Vagina (tissue), 2 donors: ENCODE data around the gene PLEKHA3. TPM values are rescaled to one million over a fixed set of nuclear protein-coding genes. Genes with fewer than 3 reads are reported as not detected.

Source experiments
- DNase-seq, 2 donors: peaks; one replicate each; pipeline ENCODE4 v3.0.0-alpha.2; 2017; ENCODE audit errors: extremely low spot score in 2 of 2
- H3K27ac ChIP-seq: fragments of 200-600 bp; sonication (generic); one replicate; pipeline ENCODE4 v1.5.1; 2019
- H3K27me3 ChIP-seq: fragments of 200-600 bp; sonication (generic); one replicate; pipeline ENCODE4 v1.5.1; 2019
- H3K36me3 ChIP-seq, 2 donors: fragments of 200-600 bp; sonication (generic); one replicate each; pipeline ENCODE4 v1.5.1; 2017 to 2019
- H3K4me1 ChIP-seq: fragments of 200-600 bp; sonication (generic); one replicate; pipeline ENCODE4 v1.5.1; 2019
- H3K4me3 ChIP-seq, 2 donors: fragments of 200-600 bp; sonication (generic); 1 replicate in 1 of 2; 2 replicates in 1 of 2; pipeline ENCODE4 v1.5.1; 2016 to 2019
- H3K9me3 ChIP-seq: fragments of 200-600 bp; sonication (generic); one replicate; pipeline ENCODE4 v1.5.1; 2019
- CTCF ChIP-seq, 3 experiments: fragments of 450-650 bp in 2 of 3; fragments of 200-600 bp in 1 of 3; sonication (generic) in 1 of 3; IDR thresholded peaks; one replicate each; pipeline ENCODE4 v1.5.1; 2017 to 2019; ENCODE audit warnings: antibody characterized with exemption in 3 of 3, mild to moderate bottlenecking in 2 of 3, moderate library complexity in 2 of 3
- POLR2A ChIP-seq, 2 donors: fragments of 450-650 bp; IDR thresholded peaks; one replicate each; pipeline ENCODE4 v1.6.1; 2017; ENCODE audit warnings: antibody characterized with exemption in 2 of 2, mild to moderate bottlenecking in 2 of 2, moderate library complexity in 2 of 2
- POLR2AphosphoS5 ChIP-seq, 2 donors: sonication (generic); formaldehyde crosslinking; IDR thresholded peaks; one replicate each; pipeline ENCODE4 v1.9.0; 2017; ENCODE audit warnings: antibody characterized with exemption in 2 of 2, mild to moderate bottlenecking in 2 of 2, low read depth in 1 of 2; ENCODE audit not compliant: insufficient read depth in 1 of 2
- intact Hi-C: fragments of 100-400 bp; cut with DNase I; formaldehyde crosslinking; loops from one replicate; pipeline ENCODE4 v1.15.1; 2023
- total RNA-seq: library from RNA; depleted of rRNA; stranded (reverse); fragments of >200 nt; gene quantifications from one replicate; pipeline ENCODE4 v1.2.3, GENCODE V29; 2016

Gene PLEKHA3
- total RNA-seq, 1 donor from 2014 or later, result 5.9 TPM

GRCh38 chr2:178526256-178526655, 46.0 kb downstream of the PLEKHA3 start:
- Histone ChIP-seq H3K27ac (no peak overlapping the region), H3K36me3 (peaks cover 0 to under 1% of the 10 kb centered on the region in 2 donors), H3K4me3 (no peak overlapping the region), H3K4me1 (peaks cover 13% of the 10 kb centered on the region), H3K27me3 (no peaks in the 10 kb centered on the region), H3K9me3 (no peaks in the 10 kb centered on the region)
- intact Hi-C loops, result no loop called here
- TF ChIP-seq POLR2A (IDR thresholded peaks at IDR 0.05), result no peak
- no peak for TF ChIP-seq POLR2AphosphoS5 (IDR thresholded peaks at IDR 0.05; ENCODE audit: insufficient read depth in 1 of 2, low read depth in 1 of 2)
- no peak for TF ChIP-seq CTCF (IDR thresholded peaks at IDR 0.05)
- DNase-seq, result no peak

GRCh38 chr2:178527592-178527991, 47.3 kb downstream of the PLEKHA3 start:
- Histone ChIP-seq H3K9me3 (no peaks in the 10 kb centered on the region), H3K27me3 (no peaks in the 10 kb centered on the region), H3K4me1 (peaks cover 13% of the 10 kb centered on the region), H3K36me3 (peaks cover 0 to 12% of the 10 kb centered on the region in 2 donors), H3K4me3 (no peak overlapping the region), H3K27ac (no peak overlapping the region)
- no peak for DNase-seq
- intact Hi-C loops, result no loop called here
- TF ChIP-seq POLR2AphosphoS5 (IDR thresholded peaks at IDR 0.05; ENCODE audit: insufficient read depth in 1 of 2, low read depth in 1 of 2) (no peak), POLR2A (IDR thresholded peaks at IDR 0.05) (no peak), CTCF (IDR thresholded peaks at IDR 0.05) (no peak)

GRCh38 chr2:178528647-178529046, 48.4 kb downstream of the PLEKHA3 start:
- H3K9me3 ChIP-seq, result no peaks in the 10 kb centered on the region
- TF ChIP-seq POLR2AphosphoS5 (IDR thresholded peaks at IDR 0.05; ENCODE audit: insufficient read depth in 1 of 2, low read depth in 1 of 2) (no peak), CTCF (IDR thresholded peaks at IDR 0.05) (no peak), POLR2A (IDR thresholded peaks at IDR 0.05) (no peak)
- peaks cover 0 to 15% of the 10 kb centered on the region in 2 donors for H3K36me3 ChIP-seq
- intact Hi-C loops, result no loop called here
- H3K27ac ChIP-seq, result no peak overlapping the region
- DNase-seq, result no peak
- no peak overlapping the region for H3K4me3 ChIP-seq
- H3K27me3 ChIP-seq, result no peaks in the 10 kb centered on the region
- peaks cover 11% of the 10 kb centered on the region for H3K4me1 ChIP-seq

GRCh38 chr2:178529194-178529593, 48.9 kb downstream of the PLEKHA3 start:
- TF ChIP-seq POLR2AphosphoS5 (IDR thresholded peaks at IDR 0.05; ENCODE audit: insufficient read depth in 1 of 2, low read depth in 1 of 2) (no peak), POLR2A (IDR thresholded peaks at IDR 0.05) (no peak), CTCF (IDR thresholded peaks at IDR 0.05) (no peak)
- H3K4me3 ChIP-seq, result no peak overlapping the region
- no peak overlapping the region for H3K27ac ChIP-seq
- peaks cover 0 to 15% of the 10 kb centered on the region in 2 donors for H3K36me3 ChIP-seq
- H3K27me3 ChIP-seq, result no peaks in the 10 kb centered on the region
- DNase-seq, result no peak
- intact Hi-C loops, result no loop called here
- peaks cover 5% of the 10 kb centered on the region for H3K4me1 ChIP-seq
- no peaks in the 10 kb centered on the region for H3K9me3 ChIP-seq

GRCh38 chr2:178530131-178530530, 49.9 kb downstream of the PLEKHA3 start:
- no peak for TF ChIP-seq POLR2AphosphoS5 (IDR thresholded peaks at IDR 0.05; ENCODE audit: insufficient read depth in 1 of 2, low read depth in 1 of 2)
- TF ChIP-seq CTCF (IDR thresholded peaks at IDR 0.05), result no peak
- no peak for TF ChIP-seq POLR2A (IDR thresholded peaks at IDR 0.05)
- DNase-seq, result no peak
- intact Hi-C loops, result no loop called here
- no peaks in the 10 kb centered on the region for H3K9me3 ChIP-seq
- no peak overlapping the region for H3K4me3 ChIP-seq
- no peak overlapping the region for H3K27ac ChIP-seq
- H3K36me3 ChIP-seq, result peaks cover 0 to 18% of the 10 kb centered on the region in 2 donors
- no peaks in the 10 kb centered on the region for H3K4me1 ChIP-seq
- H3K27me3 ChIP-seq, result no peaks in the 10 kb centered on the region
